PFSK-1 (cell line): Measurements from ENCODE around the gene POLL.

Source experiments
- FOXP2 ChIP-seq: optimal IDR thresholded peaks from 2 replicates; pipeline ENCODE3; 2011; ENCODE audit warnings: borderline replicate concordance, control low read depth, inconsistent platforms; ENCODE audit not compliant: insufficient read depth; ENCODE audit errors: extremely low read length, extremely low read depth
- POLR2AphosphoS5 ChIP-seq: IDR thresholded peaks from 2 replicates; pipeline ENCODE4 v1.6.1; 2012; ENCODE audit warnings: low read depth, mild to moderate bottlenecking, control low read depth, low read length, moderate library complexity
- REST ChIP-seq, 2 experiments: IDR thresholded peaks; 2 replicates each; pipeline versions ENCODE4 v1.6.1 to v1.8.0; 2011 to 2012; ENCODE audit warnings: low read depth in 2 of 2, low read length in 2 of 2, control low read depth in 1 of 2, inconsistent platforms in 1 of 2, mild to moderate bottlenecking in 1 of 2, moderate library complexity in 1 of 2; ENCODE audit not compliant: insufficient read depth in 1 of 2
- SIN3A ChIP-seq: IDR thresholded peaks from 2 replicates; pipeline ENCODE4 v1.6.1; 2012; ENCODE audit warnings: mild to moderate bottlenecking, low read length, moderate library complexity, borderline replicate concordance; ENCODE audit not compliant: insufficient read depth
- TAF1 ChIP-seq: IDR thresholded peaks from 2 replicates; pipeline ENCODE4 v1.6.1; 2012; ENCODE audit warnings: low read length, control low read depth, borderline replicate concordance; ENCODE audit not compliant: insufficient read depth

Gene POLL

GRCh38 chr10:101559596-101560297 lies 28.3 kb downstream of the POLL start:
- no peak for TF ChIP-seq POLR2AphosphoS5
- no peak for TF ChIP-seq TAF1
- TF ChIP-seq FOXP2 = no peak
- no peak for TF ChIP-seq REST (IDR thresholded peaks at IDR 0.05; ENCODE audit: insufficient read depth in 1 of 2, low read depth in 2 of 2, low read length in 2 of 2)
- no peak for TF ChIP-seq SIN3A

GRCh38 chr10:101558671-101559595 lies 29.1 kb downstream of the POLL start:
- TF ChIP-seq TAF1 (no peak), SIN3A (no peak), REST (IDR thresholded peaks at IDR 0.05; ENCODE audit: insufficient read depth in 1 of 2, low read depth in 2 of 2, low read length in 2 of 2) (no peak), FOXP2 (no peak), POLR2AphosphoS5 (no peak)

GRCh38 chr10:101558204-101558603 lies 29.9 kb downstream of the POLL start:
- TF ChIP-seq TAF1 (no peak), POLR2AphosphoS5 (no peak)

- no peak for TF ChIP-seq SIN3A
- no peak for TF ChIP-seq REST (IDR thresholded peaks at IDR 0.05; ENCODE audit: insufficient read depth in 1 of 2, low read depth in 2 of 2, low read length in 2 of 2)
- no peak for TF ChIP-seq TAF1
- no peak for TF ChIP-seq FOXP2
- TF ChIP-seq POLR2AphosphoS5 = no peak
These were observed 30.5 kb downstream of the POLL start for GRCh38 chr10:101557541-101557940.

GRCh38 chr10:101552442-101552841 lies 35.6 kb downstream of the POLL start:
- TF ChIP-seq FOXP2 (no peak), SIN3A (no peak), REST (IDR thresholded peaks at IDR 0.05; ENCODE audit: insufficient read depth in 1 of 2, low read depth in 2 of 2, low read length in 2 of 2) (no peak), POLR2AphosphoS5 (no peak), TAF1 (no peak)
